HG02763 (cell line): Measurements from ENCODE around the gene CYGB.

Experiments used
- ATAC-seq: cut with Tn5 transposase; IDR thresholded peaks from one replicate; pipeline ENCODE4 v1.9.1; 2021; ENCODE audit warnings: mild to moderate bottlenecking, moderate library complexity; ENCODE audit not compliant: unreplicated experiment

CYGB gene

GRCh38 chr17:76501827-76502307, 35.6 kb downstream of the CYGB start:
- ATAC-seq, result no peak

- peak; percentile 64 for ATAC-seq
Measured at GRCh38 chr17:76501018-76501826, 36.3 kb downstream of the CYGB start, which contains the start of gene RHBDF2. RHBDF2 (minus strand) TSS chr17:76501423; CDS start chr17:76481524, 19,899 bp downstream.

GRCh38 chr17:76500747-76501017, 36.8 kb downstream of the CYGB start:
- no peak for ATAC-seq

DNA sequence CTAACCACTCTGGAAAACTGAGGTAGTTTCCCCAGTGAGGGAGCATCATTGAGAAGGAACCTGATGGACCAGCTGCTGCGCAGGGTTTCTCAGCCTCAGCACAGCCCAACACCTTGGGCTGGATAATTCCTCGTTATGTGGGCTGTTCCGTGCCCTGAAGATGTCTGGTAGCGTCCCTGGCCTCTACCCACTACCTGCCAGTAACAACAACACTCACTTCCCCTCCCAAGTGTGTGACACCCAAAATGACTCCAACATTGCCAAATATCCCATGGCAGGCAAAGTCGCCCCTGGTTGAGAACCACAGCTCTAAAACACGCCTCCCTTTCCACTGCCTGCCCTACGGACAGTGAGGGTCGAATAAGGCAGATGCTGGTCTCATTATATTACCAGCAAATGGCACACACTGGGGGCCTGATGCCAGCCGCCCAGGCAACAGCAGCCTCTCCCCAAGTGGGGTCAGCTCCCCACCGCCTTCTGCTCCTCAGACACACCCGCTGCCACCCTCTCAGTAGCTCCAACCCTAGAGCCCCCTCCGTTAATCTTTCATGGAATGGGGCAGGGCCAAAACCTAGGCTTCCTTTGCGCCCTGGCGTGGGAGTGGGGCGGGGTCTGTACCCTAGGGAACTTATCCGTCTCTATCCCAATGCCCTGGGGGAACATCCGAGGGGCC, 37.3 kb downstream of the CYGB start:
- no peak for ATAC-seq

DNA sequence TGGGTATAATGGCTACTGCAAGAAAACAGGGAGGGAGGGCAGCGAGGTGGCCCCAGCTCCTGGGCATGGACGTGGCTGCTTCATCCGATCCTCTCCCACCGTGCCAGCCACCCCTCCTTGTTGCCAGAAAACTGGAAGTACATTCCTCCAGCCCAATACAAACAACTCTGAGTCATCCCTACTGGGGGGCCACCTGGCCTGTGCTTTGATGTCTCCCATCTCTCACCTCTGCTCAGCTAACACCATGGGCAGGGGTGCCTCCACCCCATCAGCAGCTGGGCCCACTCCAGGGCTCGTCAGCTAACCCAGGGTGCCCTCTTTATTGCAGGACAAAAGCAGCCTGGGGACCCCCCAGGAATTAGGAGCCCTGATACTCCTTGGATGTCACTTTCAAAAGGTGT, 38.2 kb downstream of the CYGB start:
- no peak for ATAC-seq

DNA sequence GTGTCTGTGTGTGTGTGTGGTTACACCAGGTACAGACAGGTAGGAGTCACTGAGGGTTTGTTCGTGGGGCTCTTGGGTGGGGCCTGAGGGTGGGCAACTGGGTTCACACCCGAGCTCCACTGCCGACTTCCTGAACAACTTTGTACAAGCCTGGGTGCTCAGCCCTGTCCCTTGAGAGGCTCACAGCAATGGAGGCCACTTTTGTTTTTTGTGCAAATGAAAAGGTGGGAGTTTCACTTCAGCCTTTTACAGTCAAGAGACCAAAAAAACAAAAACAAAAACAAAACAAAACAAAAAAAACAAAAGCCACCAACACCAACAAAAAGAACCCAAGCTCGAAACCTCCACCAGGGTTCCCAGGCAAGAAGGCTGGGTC, 38.6 kb downstream of the CYGB start:
- no peak for ATAC-seq

GRCh38 chr17:76497979-76498875, 39.3 kb downstream of the CYGB start:
- ATAC-seq, result no peak

DNA sequence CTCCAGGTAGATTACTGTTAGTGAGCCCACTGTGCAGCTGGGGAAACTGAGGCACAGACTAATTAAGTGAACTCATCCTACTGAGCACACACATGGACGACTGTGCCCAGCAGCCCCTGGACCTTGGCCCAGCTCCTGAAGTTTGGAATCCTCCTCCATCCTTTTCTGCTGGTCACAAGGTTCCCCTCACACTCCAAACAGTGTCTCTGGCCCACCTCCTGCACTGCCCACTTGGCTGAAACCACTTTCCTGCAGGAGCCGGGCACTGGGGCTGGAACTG, 39.9 kb downstream of the CYGB start:
- ATAC-seq, result no peak

GRCh38 chr17:76496464-76496863, 41.0 kb downstream of the CYGB start:
- ATAC-seq, result no peak

DNA sequence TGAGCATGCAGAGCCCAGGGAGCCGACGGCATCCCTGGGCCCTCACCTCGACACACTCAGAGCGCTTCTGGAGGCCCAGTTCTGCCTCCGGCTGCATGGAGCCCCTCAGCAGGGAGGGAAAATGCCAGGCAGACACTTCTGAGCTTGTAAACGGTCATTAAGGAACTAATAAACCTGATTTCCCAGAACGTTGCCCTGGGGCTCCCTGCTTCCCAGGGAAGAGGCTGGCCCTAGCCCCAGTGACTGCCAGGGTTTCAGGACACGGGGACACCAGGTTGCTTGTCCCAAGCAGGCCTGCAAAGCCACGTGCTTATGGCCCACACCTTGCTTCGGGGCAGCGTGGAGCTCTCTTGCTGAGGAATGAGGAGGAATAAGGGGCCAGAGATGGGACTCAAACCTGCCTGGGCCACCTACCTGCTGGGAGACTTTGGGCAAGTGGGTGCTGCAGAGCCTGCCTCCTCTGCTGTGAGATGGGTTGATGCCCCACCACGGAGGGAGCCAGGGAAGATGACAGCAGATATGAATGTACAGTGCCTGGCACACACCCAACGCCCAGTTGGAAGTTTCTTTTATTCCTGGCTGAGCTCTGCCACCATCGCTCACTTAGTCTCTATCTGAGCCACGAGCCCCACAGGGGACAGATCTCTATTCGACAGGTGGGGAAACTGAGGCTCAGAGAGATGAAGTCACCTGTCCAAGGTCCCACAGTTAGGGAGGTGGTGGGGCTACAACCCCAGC, 41.7 kb downstream of the CYGB start:
- no peak for ATAC-seq

GRCh38 chr17:76493505-76494167, 43.9 kb downstream of the CYGB start:
- ATAC-seq, result peak; percentile 3

GRCh38 chr17:76492989-76493501, 44.5 kb downstream of the CYGB start:
- peak; percentile 34 for ATAC-seq

- peak; percentile 36 for ATAC-seq
Measured at GRCh38 chr17:76492123-76492988, 45.2 kb downstream of the CYGB start.

- ATAC-seq, result no peak
Measured at GRCh38 chr17:76491271-76492122, 46.0 kb downstream of the CYGB start.

GRCh38 chr17:76490112-76490710, 47.3 kb downstream of the CYGB start:
- no peak for ATAC-seq

- no peak for ATAC-seq
Measured at GRCh38 chr17:76487451-76488192, 49.9 kb downstream of the CYGB start.

GRCh38 chr17:76485569-76485968, 51.9 kb downstream of the CYGB start:
- ATAC-seq, result no peak
